IMR-90 (cell line): ENCODE results near the gene PRKCA. TPM values are rescaled to one million over a fixed set of nuclear protein-coding genes. Genes with fewer than 3 reads are reported as not detected.

ENCODE experiments used
- ATAC-seq: fragments of 200-7000 bp; cut with Tn5 transposase; 2 replicates; pipeline ENCODE4 v1.9.1; 2020; ENCODE audit warnings: low read depth, mild to moderate bottlenecking, moderate library complexity
- BruUV-seq: library from RNA; stranded (reverse); fragments of 400-500 nt; replicated peaks from 2 replicates; lab custom pipeline; 2021; lab: Mats Ljungman, UMichigan
- CTCF ChIA-PET: fragments of 300-600 bp; formaldehyde crosslinking; extraction: SDS; loops from one replicate; lab custom pipeline; 2021; ENCODE audit warnings: antibody characterized with exemption; lab: Yijun Ruan, JAX
- POLR2A ChIA-PET: fragments of 300-600 bp; sonication (Branson Sonifier 250); formaldehyde crosslinking; loops from one replicate; lab custom pipeline; 2022; ENCODE audit warnings: antibody characterized with exemption; ENCODE audit not compliant: unreplicated experiment; lab: Charles Lee
- DNase-seq: peaks from one replicate; pipeline ENCODE4 v3.0.0; 2013
- H2AFZ ChIP-seq: replicated peaks from 2 replicates; pipeline ENCODE3; 2013; ENCODE audit warnings: low read length, mild to moderate bottlenecking; ENCODE audit not compliant: poor library complexity
- H2AK5ac ChIP-seq: 2 replicates; pipeline ENCODE4 v1.6.1; 2013; ENCODE audit warnings: low read depth, low read length, inconsistent platforms
- H2AK9ac ChIP-seq: replicated peaks from 2 replicates; pipeline ENCODE3; 2013; ENCODE audit warnings: mild to moderate bottlenecking, low read depth, low read length, moderate library complexity; ENCODE audit not compliant: poor library complexity
- H2BK120ac ChIP-seq: 2 replicates; pipeline ENCODE4 v1.6.1; 2013; ENCODE audit warnings: low read depth, low read length, inconsistent platforms
- H2BK15ac ChIP-seq: 3 replicates; pipeline ENCODE4 v1.6.1; 2013; ENCODE audit warnings: low read depth, low read length, inconsistent platforms
- H2BK20ac ChIP-seq: 2 replicates; pipeline ENCODE4 v1.6.1; 2013; ENCODE audit warnings: low read depth, mild to moderate bottlenecking, inconsistent platforms, low read length, moderate library complexity
- H2BK5ac ChIP-seq: 2 replicates; pipeline ENCODE4 v1.6.1; 2013; ENCODE audit warnings: mild to moderate bottlenecking, low read depth, low read length, inconsistent platforms; ENCODE audit not compliant: poor library complexity, severe bottlenecking
- H3K14ac ChIP-seq: replicated peaks from 2 replicates; pipeline ENCODE4 v1.6.1; 2013; ENCODE audit warnings: low read depth, low read length, inconsistent platforms
- H3K18ac ChIP-seq: 2 replicates; pipeline ENCODE4 v1.6.1; 2013; ENCODE audit warnings: low read depth, low read length, control low read depth
- H3K23ac ChIP-seq: 2 replicates; pipeline ENCODE4 v1.6.1; 2013; ENCODE audit warnings: low read depth, low read length, inconsistent platforms
- H3K27ac ChIP-seq: 2 replicates; pipeline ENCODE4 v1.5.1; 2013; ENCODE audit warnings: mild to moderate bottlenecking, control low read depth, low read length; ENCODE audit not compliant: insufficient read depth
- H3K27me3 ChIP-seq: 2 replicates; pipeline ENCODE4 v1.6.1; 2013; ENCODE audit warnings: low read length; ENCODE audit not compliant: control insufficient read depth, insufficient read depth
- H3K36me3 ChIP-seq: 2 replicates; pipeline ENCODE4 v1.6.1; 2013; ENCODE audit warnings: low read length, mixed read lengths; ENCODE audit not compliant: control insufficient read depth, insufficient read depth
- H3K4ac ChIP-seq: 2 replicates; pipeline ENCODE4 v1.6.1; 2013; ENCODE audit warnings: low read depth, low read length, inconsistent platforms
- H3K4me1 ChIP-seq: 2 replicates; pipeline ENCODE4 v1.6.1; 2013; ENCODE audit warnings: low read length, mixed read lengths; ENCODE audit not compliant: control insufficient read depth, insufficient read depth
- H3K4me2 ChIP-seq: 2 replicates; pipeline ENCODE4 v1.6.1; 2013; ENCODE audit warnings: low read depth, mild to moderate bottlenecking, control low read depth, low read length, moderate library complexity
- H3K4me3 ChIP-seq: 2 replicates; pipeline ENCODE4 v1.5.1; 2013; ENCODE audit warnings: low read depth, mild to moderate bottlenecking, control low read depth, low read length, moderate library complexity; ENCODE audit not compliant: insufficient read depth
- H3K56ac ChIP-seq: 2 replicates; pipeline ENCODE4 v1.6.1; 2013; ENCODE audit warnings: low read length, inconsistent platforms; ENCODE audit not compliant: insufficient read depth; ENCODE audit errors: extremely low read depth
- H3K79me1 ChIP-seq, 2 experiments: 2 replicates each; pipeline ENCODE4 v1.6.1; 2013; ENCODE audit warnings: low read length in 2 of 2, inconsistent platforms in 1 of 2, low read depth in 1 of 2
- H3K9ac ChIP-seq: 2 replicates; pipeline ENCODE4 v1.6.1; 2013; ENCODE audit warnings: low read depth, low read length, control low read depth
- H3K9me1 ChIP-seq: 2 replicates; pipeline ENCODE4 v1.6.1; 2013; ENCODE audit warnings: low read length, inconsistent platforms; ENCODE audit not compliant: insufficient read depth
- H3K9me3 ChIP-seq: 2 replicates; pipeline ENCODE4 v1.6.1; 2013; ENCODE audit warnings: low read length; ENCODE audit not compliant: control insufficient read depth, insufficient read depth
- H4K20me1 ChIP-seq: 2 replicates; pipeline ENCODE4 v1.6.1; 2013; ENCODE audit warnings: low read length, inconsistent platforms; ENCODE audit not compliant: insufficient read depth
- H4K5ac ChIP-seq: 2 replicates; pipeline ENCODE4 v1.6.1; 2013; ENCODE audit warnings: mild to moderate bottlenecking, low read depth, low read length, control low read depth
- H4K8ac ChIP-seq, 2 experiments: 2 replicates each; pipeline ENCODE4 v1.6.1; 2013; ENCODE audit warnings: low read depth in 2 of 2, low read length in 2 of 2, control low read depth in 1 of 2, inconsistent platforms in 1 of 2
- H4K91ac ChIP-seq: 2 replicates; pipeline ENCODE4 v1.6.1; 2013; ENCODE audit warnings: low read depth, low read length, inconsistent platforms; ENCODE audit not compliant: insufficient read depth
- BHLHE40 ChIP-seq: fragments of 150-350 bp; IDR thresholded peaks from 2 replicates; pipeline ENCODE4 v1.6.1; 2016; ENCODE audit warnings: mild to moderate bottlenecking, low read depth, low read length
- CEBPB ChIP-seq: IDR thresholded peaks from 2 replicates; pipeline ENCODE4 v1.6.1; 2012; ENCODE audit warnings: low read depth, low read length, improper control_type of control experiment
- ELK1 ChIP-seq: fragments of 150-350 bp; IDR thresholded peaks from 2 replicates; pipeline ENCODE4 v1.6.1; 2016; ENCODE audit warnings: low read depth, mild to moderate bottlenecking, low read length, moderate library complexity, borderline replicate concordance
- FOS ChIP-seq: fragments of 150-350 bp; IDR thresholded peaks from 2 replicates; pipeline ENCODE4 v1.6.1; 2016; ENCODE audit warnings: low read depth, low read length
- MAZ ChIP-seq: IDR thresholded peaks from 2 replicates; pipeline ENCODE4 v1.6.1; 2012; ENCODE audit warnings: low read depth, mild to moderate bottlenecking, low read length, improper control_type of control experiment, moderate library complexity, borderline replicate concordance
- NFE2L2 ChIP-seq: fragments of 150-350 bp; IDR thresholded peaks from 2 replicates; pipeline ENCODE4 v1.6.1; 2016; ENCODE audit warnings: low read depth, mild to moderate bottlenecking, low read length
- POLR2A ChIP-seq: IDR thresholded peaks from 2 replicates; pipeline ENCODE4 v1.6.1; 2012; ENCODE audit warnings: mild to moderate bottlenecking, low read depth, low read length
- RCOR1 ChIP-seq: IDR thresholded peaks from 2 replicates; pipeline ENCODE4 v1.6.1; 2012; ENCODE audit warnings: mild to moderate bottlenecking, low read length, improper control_type of control experiment; ENCODE audit not compliant: insufficient replicate concordance
- RFX5 ChIP-seq: IDR thresholded peaks from 2 replicates; pipeline ENCODE4 v1.8.0; 2012; ENCODE audit warnings: low read depth, mild to moderate bottlenecking, low read length, moderate library complexity
- SMC3 ChIP-seq: fragments of 150-350 bp; IDR thresholded peaks from 2 replicates; pipeline ENCODE4 v1.6.1; 2016; ENCODE audit warnings: low read depth, mild to moderate bottlenecking, antibody characterized with exemption, low read length, moderate library complexity
- WGBS, 2 experiments: methylation state at CpG; one replicate each; pipeline versions ENCODE4 v1.1.5 to v1.1.7; 2013; ENCODE audit warnings: missing lambda C conversion rate in 2 of 2; ENCODE audit not compliant: insufficient read length in 1 of 2; ENCODE audit errors: extremely low coverage in 2 of 2; 5-methylcytosine and 5-hydroxymethylcytosine counted together
- dilution Hi-C: fragments of 300-500 bp; cut with HindIII; formaldehyde crosslinking; loops from one replicate; pipeline ENCODE4 v1.14.3; 2018; ENCODE audit warnings: low sequenced_read_pairs; ENCODE audit not compliant: unreplicated experiment
- in situ Hi-C: fragments of 300-500 bp; cut with MboI; formaldehyde crosslinking; loops from 3 replicates; pipeline ENCODE4 v1.14.3; 2019; ENCODE audit warnings: low sequenced_read_pairs, inconsistent platforms, mixed read lengths
- intact Hi-C: fragments of 100-400 bp; cut with micrococcal nuclease; formaldehyde crosslinking; loops from 2 replicates; pipeline ENCODE4 v1.10.0; 2022
- polyA plus RNA-seq, 3 experiments: library from polyadenylated mRNA; depleted of rRNA; stranded (reverse); fragments of >200 nt; gene quantifications; 2 replicates each; pipeline ENCODE4 v1.2.3, GENCODE V29; 2012; ENCODE audit warnings: low replicate concordance in 1 of 3
- total RNA-seq: library from RNA; depleted of rRNA; stranded (reverse); fragments of >200 nt; gene quantifications from 2 replicates; pipeline ENCODE4 v1.2.3, GENCODE V29; 2012
- TF ChIP-seq, protein P1 (sequence below): conservative IDR thresholded peaks from 2 replicates; pipeline ENCODE4 v1.5.1; 2012; ENCODE audit warnings: mild to moderate bottlenecking, low read depth, low read length, improper control_type of control experiment

Gene PRKCA
- total and polyA plus RNA-seq, 2 of the 4 experiments (the other 2 are of a cell fraction): 31.0 to 46.0 TPM

GRCh38 chr17:66551839-66552238 is 249.4 kb downstream of the PRKCA start:
- ChIA-PET CTCF (interaction anchor here (0.5 kb wide), 1 partner anchor 34 kb away, joined by 3 read pairs; no protein-coding TSS in a partner anchor), POLR2A (no interaction called here)
- peaks cover 49 to 77% of the 10 kb centered on the region in 2 experiments for H3K79me1 ChIP-seq
- WGBS, 2 experiments: no CpG with 5 or more reads among the region's 2 CpGs
- H3K9me3 ChIP-seq: no peaks in the 10 kb centered on the region
- H3K4me1 ChIP-seq: peaks cover 27% of the 10 kb centered on the region
- no peak overlapping the region for H3K9ac ChIP-seq
- H3K56ac ChIP-seq: no peak overlapping the region
- no peaks in the 10 kb centered on the region for H4K20me1 ChIP-seq
- H2AFZ ChIP-seq: no peak overlapping the region
- peak overlapping the region; percentile 48 for H3K4ac ChIP-seq
- no peak overlapping the region for H2AK5ac ChIP-seq
- intact Hi-C loops (no loop called here), in situ Hi-C loops (no loop called here), dilution Hi-C loops (no loop called here)
- DNase-seq: no peak
- no TSS peak for BruUV-seq
- TF ChIP-seq MAZ: no peak
- no peak for TF ChIP-seq FOS
- TF ChIP-seq POLR2A: no peak
- TF ChIP-seq ELK1: no peak
- TF ChIP-seq RFX5: no peak
- TF ChIP-seq RCOR1: no peak
- TF ChIP-seq CEBPB: no peak
- TF ChIP-seq, protein P1, sequence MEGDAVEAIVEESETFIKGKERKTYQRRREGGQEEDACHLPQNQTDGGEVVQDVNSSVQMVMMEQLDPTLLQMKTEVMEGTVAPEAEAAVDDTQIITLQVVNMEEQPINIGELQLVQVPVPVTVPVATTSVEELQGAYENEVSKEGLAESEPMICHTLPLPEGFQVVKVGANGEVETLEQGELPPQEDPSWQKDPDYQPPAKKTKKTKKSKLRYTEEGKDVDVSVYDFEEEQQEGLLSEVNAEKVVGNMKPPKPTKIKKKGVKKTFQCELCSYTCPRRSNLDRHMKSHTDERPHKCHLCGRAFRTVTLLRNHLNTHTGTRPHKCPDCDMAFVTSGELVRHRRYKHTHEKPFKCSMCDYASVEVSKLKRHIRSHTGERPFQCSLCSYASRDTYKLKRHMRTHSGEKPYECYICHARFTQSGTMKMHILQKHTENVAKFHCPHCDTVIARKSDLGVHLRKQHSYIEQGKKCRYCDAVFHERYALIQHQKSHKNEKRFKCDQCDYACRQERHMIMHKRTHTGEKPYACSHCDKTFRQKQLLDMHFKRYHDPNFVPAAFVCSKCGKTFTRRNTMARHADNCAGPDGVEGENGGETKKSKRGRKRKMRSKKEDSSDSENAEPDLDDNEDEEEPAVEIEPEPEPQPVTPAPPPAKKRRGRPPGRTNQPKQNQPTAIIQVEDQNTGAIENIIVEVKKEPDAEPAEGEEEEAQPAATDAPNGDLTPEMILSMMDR: no peak
- TF ChIP-seq BHLHE40: no peak
- no peak for TF ChIP-seq NFE2L2
- TF ChIP-seq SMC3: no peak
- H3K36me3 ChIP-seq: no peaks in the 10 kb centered on the region
- H3K4me3 ChIP-seq: no peak overlapping the region
- H3K9me1 ChIP-seq: peaks cover 34% of the 10 kb centered on the region
- no peak overlapping the region for H3K27ac ChIP-seq
- no peak overlapping the region for H2BK20ac ChIP-seq
- no peak overlapping the region for H3K18ac ChIP-seq
- no peak overlapping the region for H2AK9ac ChIP-seq
- H3K4me2 ChIP-seq: no peak overlapping the region
- no peak overlapping the region for H2BK15ac ChIP-seq
- peak overlapping the region; percentile 27; the same call in 1 of the 2 replicates for H3K14ac ChIP-seq
- no peak overlapping the region for H4K5ac ChIP-seq
- no peak overlapping the region for H4K91ac ChIP-seq
- 0 out of 2 replicates have a peak overlapping the region, but pooled peaks have one; percentile 40 for H2BK120ac ChIP-seq
- H4K8ac ChIP-seq: no peak overlapping the region
- H3K23ac ChIP-seq: no peak overlapping the region
- H3K27me3 ChIP-seq: no peaks in the 10 kb centered on the region
- H2BK5ac ChIP-seq: no peak overlapping the region
- ATAC-seq: no peak
